Naive thymus-derived CD4-positive, alpha-beta T cell (primary cell): ENCODE measurements around the gene LHCGR. TPM values are rescaled to one million over a fixed set of nuclear protein-coding genes. Genes with fewer than 3 reads are reported as not detected.

Source experiments
- ATAC-seq: fragments of 150-1000 bp; cut with Tn5 transposase; 2 replicates; pipeline ENCODE4 v1.10.0; 2021; ENCODE audit warnings: mild to moderate bottlenecking, moderate library complexity
- CTCF ChIA-PET: fragments of 350-600 bp; sonication (Branson Sonifier 250); formaldehyde crosslinking; loops from one replicate; lab custom pipeline; 2021; ENCODE audit warnings: antibody characterized with exemption; lab: Charles Lee
- POLR2A ChIA-PET: fragments of 350-600 bp; sonication (Branson Sonifier 250); formaldehyde crosslinking; loops from one replicate; lab custom pipeline; 2021; ENCODE audit warnings: antibody characterized with exemption, inconsistent platforms; lab: Charles Lee
- DNase-seq, 9 donors: peaks; one replicate each; pipeline versions ENCODE4 v3.0.0 to v3.0.0-alpha.2; 2020 to 2022; ENCODE audit warnings: mixed read lengths in 1 of 9
- H3K27ac ChIP-seq: one replicate; pipeline ENCODE4 v1.7.0; 2013; ENCODE audit warnings: mild to moderate bottlenecking, low read depth, low read length, moderate library complexity
- H3K27me3 ChIP-seq, 2 donors: one replicate each; pipeline ENCODE4 v1.7.0; 2013; ENCODE audit warnings: low read length in 2 of 2, mild to moderate bottlenecking in 2 of 2, moderate library complexity in 2 of 2; ENCODE audit not compliant: control insufficient read depth in 2 of 2, insufficient read depth in 2 of 2
- H3K36me3 ChIP-seq, 3 experiments: 1 replicate in 2 of 3; 2 replicates in 1 of 3; pipeline ENCODE4 v1.7.0; 2013; ENCODE audit warnings: low read length in 3 of 3, mild to moderate bottlenecking in 3 of 3, moderate library complexity in 1 of 3; ENCODE audit not compliant: insufficient read depth in 3 of 3, control insufficient read depth in 2 of 3
- H3K4me1 ChIP-seq, 2 donors: one replicate each; pipeline ENCODE4 v1.7.0; 2013; ENCODE audit warnings: low read length in 2 of 2, mild to moderate bottlenecking in 2 of 2, moderate library complexity in 1 of 2; ENCODE audit not compliant: control insufficient read depth in 2 of 2, insufficient read depth in 2 of 2
- H3K4me3 ChIP-seq: 2 replicates; pipeline ENCODE4 v1.7.0; 2013; ENCODE audit warnings: mild to moderate bottlenecking, low read length
- H3K9me3 ChIP-seq, 3 experiments: 1 replicate in 2 of 3; 2 replicates in 1 of 3; pipeline ENCODE4 v1.7.0; 2013; ENCODE audit warnings: low read length in 3 of 3; ENCODE audit not compliant: control insufficient read depth in 2 of 3
- H3K27ac Mint-ChIP-seq, 9 donors: one replicate each; pipeline ENCODE4 v1.8.0; 2020 to 2022; ENCODE audit warnings: mixed read lengths in 9 of 9, mild to moderate bottlenecking in 8 of 9, moderate library complexity in 5 of 9, inconsistent platforms in 2 of 9
- H3K27me3 Mint-ChIP-seq, 5 donors: one replicate each; pipeline ENCODE4 v1.8.0; 2021 to 2022; ENCODE audit warnings: mixed read lengths in 5 of 5, mild to moderate bottlenecking in 1 of 5
- H3K36me3 Mint-ChIP-seq, 5 donors: one replicate each; pipeline ENCODE4 v1.8.0; 2020 to 2022; ENCODE audit warnings: mixed read lengths in 5 of 5, mild to moderate bottlenecking in 3 of 5, inconsistent platforms in 1 of 5
- H3K4me1 Mint-ChIP-seq, 7 donors: one replicate each; pipeline ENCODE4 v1.8.0; 2020 to 2022; ENCODE audit warnings: mixed read lengths in 7 of 7, mild to moderate bottlenecking in 3 of 7, inconsistent platforms in 1 of 7
- H3K4me3 Mint-ChIP-seq, 10 donors: one replicate each; pipeline ENCODE4 v1.8.0; 2020 to 2022; ENCODE audit warnings: mild to moderate bottlenecking in 10 of 10, mixed read lengths in 10 of 10, moderate library complexity in 6 of 10, inconsistent platforms in 2 of 10
- H3K9me3 Mint-ChIP-seq, 11 donors: one replicate each; pipeline ENCODE4 v1.8.0; 2020 to 2022; ENCODE audit warnings: mixed read lengths in 11 of 11, mild to moderate bottlenecking in 4 of 11, inconsistent platforms in 1 of 11, moderate library complexity in 1 of 11
- intact Hi-C, 2 donors: fragments of 100-400 bp; cut with micrococcal nuclease; formaldehyde crosslinking; loops; one replicate each; pipeline ENCODE4 v1.15.1; 2023
- polyA plus RNA-seq, 2 donors: library from polyadenylated mRNA; unstranded; fragments of 300-500 nt; fragmentation: Illumina TruSeq; gene quantifications; one replicate each; pipeline ENCODE4 v1.2.3, GENCODE V29; 2021
- total RNA-seq, 6 experiments: library from RNA in 5 of 6; stranded (reverse) in 5 of 6; gene quantifications; 1 replicate in 5 of 6; 2 replicates in 1 of 6; pipeline ENCODE4 v1.2.3 and lab custom pipeline; 2021 to 2026

The LHCGR gene
- total and polyA plus RNA-seq, 7 experiments from 2014 or later = not detected

- DNase-seq (no peak), ATAC-seq (no peak)
- Histone ChIP-seq H3K27me3 (no peaks in the 10 kb centered on the region), H3K36me3 (no peaks in the 10 kb centered on the region), H3K4me1 (no peaks in the 10 kb centered on the region), H3K27ac (no peak overlapping the region), H3K4me3 (no peak overlapping the region), H3K9me3 (no peaks in the 10 kb centered on the region)
- H3K27me3 Mint-ChIP-seq = peaks cover 0 to 19% (median 9%) of the 10 kb centered on the region in 5 donors
- H3K9me3 Mint-ChIP-seq = no peaks in the 10 kb centered on the region
- CTCF ChIA-PET = no interaction called here
- H3K4me3 Mint-ChIP-seq = no peak overlapping the region
- intact Hi-C loops = no loop called here
- no peak overlapping the region for H3K27ac Mint-ChIP-seq
- POLR2A ChIA-PET = no interaction called here
- no peaks in the 10 kb centered on the region for H3K36me3 Mint-ChIP-seq
- no peaks in the 10 kb centered on the region for H3K4me1 Mint-ChIP-seq
Observed at GRCh38 chr2:48651158-48651790, 104.2 kb downstream of the LHCGR start.

GRCh38 chr2:48638261-48638660 is 117.3 kb downstream of the LHCGR start:
- ChIA-PET CTCF (no interaction called here), POLR2A (no interaction called here)
- Mint-ChIP-seq H3K4me1 (no peaks in the 10 kb centered on the region), H3K4me3 (no peak overlapping the region), H3K9me3 (peaks cover 0 to 17% (median 6%) of the 10 kb centered on the region in 11 donors), H3K27ac (no peak overlapping the region), H3K36me3 (no peaks in the 10 kb centered on the region), H3K27me3 (peaks cover 6 to 33% (median 22%) of the 10 kb centered on the region in 5 donors)
- DNase-seq (no peak), ATAC-seq (no peak)
- no peaks in the 10 kb centered on the region for H3K27me3 ChIP-seq
- H3K36me3 ChIP-seq = no peaks in the 10 kb centered on the region
- no peak overlapping the region for H3K27ac ChIP-seq
- intact Hi-C loops = no loop called here
- no peaks in the 10 kb centered on the region for H3K9me3 ChIP-seq
- H3K4me3 ChIP-seq = no peak overlapping the region
- no peaks in the 10 kb centered on the region for H3K4me1 ChIP-seq

Other genes with a start within 250 kb of the LHCGR start
- gene STON1, start 225.6 kb downstream of the LHCGR start, total RNA-seq = 1 to 10 TPM; 1.8 to 3.7 (median 2.5) TPM
- under 1 TPM; 0.39 to 0.57 TPM for gene STON1, start 225.6 kb downstream of the LHCGR start, polyA plus RNA-seq
- gene GTF2A1L, start 137.9 kb downstream of the LHCGR start, total RNA-seq = not detected
- not detected for gene GTF2A1L, start 137.9 kb downstream of the LHCGR start, polyA plus RNA-seq